Measurements from ENCODE around the gene ANAPC16. TPM values are rescaled to one million over a fixed set of nuclear protein-coding genes. Genes with fewer than 3 reads are reported as not detected.

Gene ANAPC16
- polyA plus RNA-seq, 2 of the 4 experiments (the other 2 are of a cell fraction) = 75.1 to 165 TPM

- TF ChIP-seq BCL3 (IDR thresholded peaks at IDR 0.05) (no peak; the same call in 1 of the 3 replicates), RCOR1 (IDR thresholded peaks at IDR 0.05; ENCODE audit: low read depth, low read length) (no peak), HOXB13 (CRISPR knock-in tag; IDR thresholded peaks at IDR 0.05; ENCODE audit: low read depth) (peak; percentile 65; the same call in 1 of the 2 replicates), RARB (CRISPR knock-in tag; IDR thresholded peaks at IDR 0.05) (0 out of 2 replicates have a peak, but pooled peaks have one; percentile 64), POLR2A (IDR thresholded peaks at IDR 0.05; ENCODE audit: low read length) (peak; percentile 26; the same call in 1 of the 2 replicates), FOSL2 (IDR thresholded peaks at IDR 0.05) (no peak), FOSL2 (CRISPR knock-in tag; IDR thresholded peaks at IDR 0.05) (0 out of 2 replicates have a peak, but pooled peaks have one; percentile 4), CBX2 (IDR thresholded peaks at IDR 0.05; ENCODE audit: borderline replicate concordance, low read depth) (no peak), PHF8 (IDR thresholded peaks at IDR 0.05; ENCODE audit: borderline replicate concordance, low read depth) (no peak), ZSCAN20 (CRISPR knock-in tag; IDR thresholded peaks at IDR 0.05) (no peak), USF2 (IDR thresholded peaks at IDR 0.05) (no peak), MYC (IDR thresholded peaks at IDR 0.05; ENCODE audit: borderline replicate concordance, low read length) (no peak), ESRRA (IDR thresholded peaks at IDR 0.05; ENCODE audit: borderline replicate concordance, low read length) (no peak), HMGXB4 (CRISPR knock-in tag; IDR thresholded peaks at IDR 0.05; ENCODE audit: borderline replicate concordance) (no peak), HES2 (IDR thresholded peaks at IDR 0.05) (peak; percentile 73), MAX (IDR thresholded peaks at IDR 0.05) (0 out of 2 replicates have a peak, but pooled peaks have one; percentile 37), NPAS2 (CRISPR knock-in tag; IDR thresholded peaks at IDR 0.05; ENCODE audit: borderline replicate concordance) (no peak), ATOH8 (CRISPR knock-in tag; IDR thresholded peaks at IDR 0.05; ENCODE audit: low read depth) (no peak), ZC3H11A (IDR thresholded peaks at IDR 0.05) (no peak), KDM5A (IDR thresholded peaks at IDR 0.05) (no peak), ELK1 (IDR thresholded peaks at IDR 0.05; ENCODE audit: low read depth, low read length) (no peak), FOXS1 (CRISPR knock-in tag; IDR thresholded peaks at IDR 0.05) (no peak), KDM1A (IDR thresholded peaks at IDR 0.05; ENCODE audit: low read depth) (peak; percentile 49; the same call in 1 of the 2 replicates), REST (IDR thresholded peaks at IDR 0.05) (no peak; the same call in 1 of the 2 replicates), ZFP36 (IDR thresholded peaks at IDR 0.05; ENCODE audit: borderline replicate concordance, partially characterized antibody) (no peak), HOXB5 (CRISPR knock-in tag; IDR thresholded peaks at IDR 0.05) (no peak), RAD21 (conservative IDR thresholded peaks at IDR 0.05 in 1 of 2, IDR thresholded peaks at IDR 0.05 in 1 of 2) (peak in 1 of 2 experiments; percentile 62; a peak in 3 of 5 replicates), TFCP2L1 (CRISPR knock-in tag; IDR thresholded peaks at IDR 0.05) (0 out of 2 replicates have a peak, but pooled peaks have one; percentile 10), NR3C1 (IDR thresholded peaks at IDR 0.05) (no peak)
Observed at GRCh38 chr10:72272689-72273409, 57.0 kb downstream of the ANAPC16 start (continued).

All from A549 (cell line).